H9 (cell line): ENCODE measurements around the gene ECHDC1. TPM values are rescaled to one million over a fixed set of nuclear protein-coding genes. Genes with fewer than 3 reads are reported as not detected.

Experiments
- DNase-seq: peaks from one replicate; pipeline ENCODE4 v3.0.0-alpha.2; 2017
- H2AFZ ChIP-seq: one replicate; pipeline ENCODE4 v1.6.1; 2013; ENCODE audit warnings: mild to moderate bottlenecking, low read length, control low read depth, moderate library complexity
- H2AK5ac ChIP-seq: 2 replicates; pipeline ENCODE4 v1.6.1; 2013; ENCODE audit warnings: low read length, control low read depth, mixed read lengths; ENCODE audit not compliant: insufficient read length
- H2BK120ac ChIP-seq: one replicate; pipeline ENCODE4 v1.6.1; 2013; ENCODE audit warnings: low read depth, mild to moderate bottlenecking, low read length, control low read depth, inconsistent platforms; ENCODE audit not compliant: poor library complexity, severe bottlenecking
- H2BK12ac ChIP-seq: 2 replicates; pipeline ENCODE4 v1.6.1; 2013; ENCODE audit warnings: low read length, control low read depth, mixed read lengths, low read depth; ENCODE audit not compliant: insufficient read length
- H2BK15ac ChIP-seq: 2 replicates; pipeline ENCODE4 v1.6.1; 2013; ENCODE audit warnings: low read depth, low read length, control low read depth
- H2BK20ac ChIP-seq: one replicate; pipeline ENCODE4 v1.6.1; 2013; ENCODE audit warnings: low read depth, mild to moderate bottlenecking, low read length, control low read depth, inconsistent platforms; ENCODE audit not compliant: poor library complexity, severe bottlenecking
- H2BK5ac ChIP-seq: 2 replicates; pipeline ENCODE4 v1.6.1; 2013; ENCODE audit warnings: low read length, control low read depth, mixed read lengths; ENCODE audit not compliant: insufficient read length
- H3K14ac ChIP-seq: 2 replicates; pipeline ENCODE4 v1.6.1; 2013; ENCODE audit warnings: low read length, control low read depth; ENCODE audit not compliant: insufficient read depth
- H3K18ac ChIP-seq: 2 replicates; pipeline ENCODE4 v1.6.1; 2013; ENCODE audit warnings: low read depth, mild to moderate bottlenecking, mixed read lengths, low read length, control low read depth; ENCODE audit not compliant: insufficient read length
- H3K23ac ChIP-seq: 2 replicates; pipeline ENCODE4 v1.6.1; 2013; ENCODE audit warnings: low read length, control low read depth, mixed read lengths, low read depth; ENCODE audit not compliant: insufficient read length
- H3K23me2 ChIP-seq: 2 replicates; pipeline ENCODE4 v1.6.1; 2013; ENCODE audit warnings: low read depth, mild to moderate bottlenecking, mixed read lengths, low read length, control low read depth; ENCODE audit not compliant: insufficient read length, poor library complexity, severe bottlenecking
- H3K27ac ChIP-seq: 2 replicates; pipeline ENCODE4 v1.5.1; 2013; ENCODE audit warnings: low read length, control low read depth, mixed read lengths, low read depth; ENCODE audit not compliant: insufficient read length
- H3K27me3 ChIP-seq: 2 replicates; pipeline ENCODE4 v1.6.1; 2013; ENCODE audit warnings: low read length, control low read depth, inconsistent platforms; ENCODE audit not compliant: insufficient read depth
- H3K4ac ChIP-seq: 2 replicates; pipeline ENCODE4 v1.6.1; 2013; ENCODE audit warnings: low read depth, mild to moderate bottlenecking, control low read depth, inconsistent platforms, low read length, moderate library complexity
- H3K4me1 ChIP-seq: 2 replicates; pipeline ENCODE4 v1.6.1; 2013; ENCODE audit warnings: low read length, control low read depth, inconsistent platforms; ENCODE audit not compliant: insufficient read depth
- H3K4me2 ChIP-seq: 2 replicates; pipeline ENCODE4 v1.6.1; 2013; ENCODE audit warnings: low read length, control low read depth, mixed read lengths; ENCODE audit not compliant: insufficient read length, insufficient read depth
- H3K56ac ChIP-seq: 2 replicates; pipeline ENCODE4 v1.6.1; 2013; ENCODE audit warnings: low read depth, mild to moderate bottlenecking, mixed read lengths, low read length, control low read depth; ENCODE audit not compliant: insufficient read length
- H3K79me1 ChIP-seq: 2 replicates; pipeline ENCODE4 v1.6.1; 2013; ENCODE audit warnings: low read depth, mild to moderate bottlenecking, moderate library complexity, low read length, control low read depth, inconsistent platforms; ENCODE audit not compliant: insufficient read depth, poor library complexity, severe bottlenecking
- H3K79me2 ChIP-seq: 2 replicates; pipeline ENCODE4 v1.6.1; 2013; ENCODE audit warnings: low read length, control low read depth, inconsistent platforms; ENCODE audit not compliant: insufficient read depth
- H3K9ac ChIP-seq: 2 replicates; pipeline ENCODE4 v1.6.1; 2013; ENCODE audit warnings: low read length, control low read depth, mixed read lengths; ENCODE audit not compliant: insufficient read length; ENCODE audit errors: extremely low read depth
- H3K9me3 ChIP-seq: one replicate; pipeline ENCODE4 v1.6.1; 2013; ENCODE audit warnings: low read depth, low read length, inconsistent platforms; ENCODE audit not compliant: control insufficient read depth
- H3T11ph ChIP-seq: one replicate; pipeline ENCODE4 v1.6.1; 2013; ENCODE audit warnings: mild to moderate bottlenecking, low read length, control low read depth, inconsistent platforms
- H4K20me1 ChIP-seq: one replicate; pipeline ENCODE4 v1.6.1; 2013; ENCODE audit not compliant: control insufficient read depth, insufficient read length, insufficient read depth
- H4K5ac ChIP-seq: 2 replicates; pipeline ENCODE4 v1.6.1; 2013; ENCODE audit warnings: low read depth, mild to moderate bottlenecking, mixed read lengths, low read length, control low read depth; ENCODE audit not compliant: insufficient read length
- H4K8ac ChIP-seq: replicated peaks from 2 replicates; pipeline ENCODE4 v1.6.1; 2013; ENCODE audit warnings: low read length, control low read depth, mixed read lengths, low read depth; ENCODE audit not compliant: insufficient read length
- H4K91ac ChIP-seq: 2 replicates; pipeline ENCODE4 v1.6.1; 2013; ENCODE audit warnings: low read depth, mild to moderate bottlenecking, moderate library complexity, mixed read lengths, low read length, control low read depth; ENCODE audit not compliant: insufficient read length
- H3K27ac Mint-ChIP-seq, 3 experiments: 2 replicates in 2 of 3; 3 replicates in 1 of 3; pipeline ENCODE4 v1.8.0; 2020 to 2021; ENCODE audit warnings: mixed read lengths in 3 of 3, mild to moderate bottlenecking in 1 of 3, moderate library complexity in 1 of 3
- H3K27me3 Mint-ChIP-seq: 2 replicates; pipeline ENCODE4 v1.8.0; 2021; ENCODE audit warnings: low read depth, mild to moderate bottlenecking, moderate library complexity, mixed read lengths
- H3K36me3 Mint-ChIP-seq, 3 experiments: 2 replicates in 2 of 3; 3 replicates in 1 of 3; pipeline ENCODE4 v1.8.0; 2020 to 2021; ENCODE audit warnings: low read depth in 3 of 3, mixed read lengths in 3 of 3; ENCODE audit not compliant: insufficient read depth in 1 of 3
- H3K4me1 Mint-ChIP-seq, 2 experiments: 2 replicates each; pipeline ENCODE4 v1.8.0; 2020; ENCODE audit warnings: mixed read lengths in 2 of 2
- H3K4me3 Mint-ChIP-seq, 2 experiments: 2 replicates in 1 of 2; 3 replicates in 1 of 2; pipeline ENCODE4 v1.8.0; 2020 to 2021; ENCODE audit warnings: mild to moderate bottlenecking in 2 of 2, mixed read lengths in 2 of 2, moderate library complexity in 1 of 2
- H3K9me3 Mint-ChIP-seq, 2 experiments: 2 replicates in 1 of 2; 3 replicates in 1 of 2; pipeline ENCODE4 v1.8.0; 2020; ENCODE audit warnings: mild to moderate bottlenecking in 2 of 2, mixed read lengths in 2 of 2, moderate library complexity in 1 of 2
- CTCF ChIP-seq: fragments of 200-600 bp; sonication (generic); conservative IDR thresholded peaks from 3 replicates; pipeline ENCODE4 v1.8.0; 2021; ENCODE audit warnings: antibody characterized with exemption, mild to moderate bottlenecking
- total RNA-seq: library from RNA; stranded (reverse); gene quantifications from 2 replicates; pipeline ENCODE4 v1.2.1, GENCODE V29; 2021

ECHDC1 gene
- total RNA-seq, 1 experiment from 2014 or later = 47.8 TPM

GRCh38 chr6:127328043-127328609 is 15.3 kb downstream of the ECHDC1 start:
- H2BK5ac ChIP-seq = no peak overlapping the region
- no peak overlapping the region for H4K91ac ChIP-seq
- no peak overlapping the region for H2AK5ac ChIP-seq
- no peaks in the 10 kb centered on the region for H3K9me3 ChIP-seq
- H2AFZ ChIP-seq = no peak overlapping the region
- no peaks in the 10 kb centered on the region for H3K9me3 Mint-ChIP-seq
- no peak overlapping the region for H2BK15ac ChIP-seq
- H3K23me2 ChIP-seq = no peaks in the 10 kb centered on the region
- no peak overlapping the region for H3K27ac ChIP-seq
- no peak overlapping the region for H3K4me2 ChIP-seq
- no peak for TF ChIP-seq CTCF
- H3K79me2 ChIP-seq = no peaks in the 10 kb centered on the region; the same call in 1 of the 2 replicates
- H4K20me1 ChIP-seq = no peaks in the 10 kb centered on the region
- H3K18ac ChIP-seq = no peak overlapping the region
- no peak overlapping the region for H3K23ac ChIP-seq
- no peak overlapping the region for H3K56ac ChIP-seq
- no peak overlapping the region for H3K27ac Mint-ChIP-seq
- no peak overlapping the region for H2BK20ac ChIP-seq
- no peak for DNase-seq
- no peak overlapping the region for H3K9ac ChIP-seq
- H3K27me3 ChIP-seq = no peaks in the 10 kb centered on the region
- H3K4me3 Mint-ChIP-seq = no peak overlapping the region
- no peak overlapping the region for H2BK120ac ChIP-seq
- no peaks in the 10 kb centered on the region for H3K79me1 ChIP-seq
- H4K8ac ChIP-seq = no peak overlapping the region
- no peak overlapping the region for H3K14ac ChIP-seq
- peaks cover 2% of the 10 kb centered on the region; the same call in 1 of the 2 replicates for H3K4me1 ChIP-seq
- no peak overlapping the region for H3K4ac ChIP-seq
- H4K5ac ChIP-seq = no peak overlapping the region
- no peaks in the 10 kb centered on the region for H3K27me3 Mint-ChIP-seq
- peaks cover 6 to 27% (median 10%) of the 10 kb centered on the region in 3 experiments; a peak in 6 of 7 replicates for H3K36me3 Mint-ChIP-seq
- H2BK12ac ChIP-seq = no peak overlapping the region
- H3K4me1 Mint-ChIP-seq = peaks cover 6 to 17% of the 10 kb centered on the region in 2 experiments
- H3T11ph ChIP-seq = no peak overlapping the region
